CD4-positive, alpha-beta T cell treated with Interleukin-17A for 1 hour (primary cell): ENCODE data around the gene PPIL1.
"Not testable (repeated sequence)": the region's sequence is repeated elsewhere in the genome, so short reads cannot be mapped to it uniquely, and the experiment has no call there.

ENCODE experiments used
- DNase-seq: peaks from one replicate; pipeline ENCODE4 v3.0.0-alpha.2; 2020

The PPIL1 gene

DNA sequence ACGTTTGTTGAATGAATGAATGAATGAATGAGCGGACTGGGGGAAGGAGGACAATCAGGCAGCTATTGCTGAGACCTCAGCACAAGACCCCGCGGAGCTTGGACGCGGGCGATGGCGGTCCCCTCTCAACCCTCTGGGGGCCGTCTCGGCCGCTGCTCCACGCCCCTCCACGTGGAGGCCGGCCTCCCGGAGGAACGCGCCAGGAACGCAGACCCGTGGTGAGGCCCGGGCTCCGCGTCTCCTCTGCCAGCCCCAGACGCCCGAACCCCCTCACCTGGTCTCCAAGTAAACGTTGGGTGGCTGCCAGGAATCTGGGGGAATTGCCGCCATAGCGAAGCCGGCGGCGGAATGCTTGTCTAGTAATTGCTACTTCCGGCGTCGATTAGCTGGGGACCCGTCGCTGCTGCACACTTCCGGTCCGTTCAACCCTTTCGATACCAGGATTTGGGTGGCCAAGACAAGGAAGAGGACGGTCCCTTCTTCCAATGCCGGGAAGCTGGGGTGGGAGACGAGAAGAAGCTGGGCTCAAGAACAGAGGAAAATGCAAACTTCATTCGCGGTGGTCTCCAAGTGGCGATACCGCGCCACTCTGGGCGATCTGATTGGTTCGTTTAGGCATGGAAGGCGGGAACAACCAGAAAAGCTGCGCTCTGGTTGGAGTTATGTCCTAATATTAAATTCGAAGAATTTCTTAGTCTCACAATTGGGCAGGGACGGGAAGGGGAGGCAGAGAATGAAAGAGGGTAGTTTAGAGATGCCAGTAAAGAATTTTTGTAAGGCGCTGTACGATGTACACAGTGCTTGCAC is at the start of gene PPIL1:
Gene PPIL1, minus strand, starts transcription at position 361 of the 807 bp plus-strand sequence. Its CDS starts 31 bp downstream, at position 330.
- peak; percentile 91 for DNase-seq

DNA sequence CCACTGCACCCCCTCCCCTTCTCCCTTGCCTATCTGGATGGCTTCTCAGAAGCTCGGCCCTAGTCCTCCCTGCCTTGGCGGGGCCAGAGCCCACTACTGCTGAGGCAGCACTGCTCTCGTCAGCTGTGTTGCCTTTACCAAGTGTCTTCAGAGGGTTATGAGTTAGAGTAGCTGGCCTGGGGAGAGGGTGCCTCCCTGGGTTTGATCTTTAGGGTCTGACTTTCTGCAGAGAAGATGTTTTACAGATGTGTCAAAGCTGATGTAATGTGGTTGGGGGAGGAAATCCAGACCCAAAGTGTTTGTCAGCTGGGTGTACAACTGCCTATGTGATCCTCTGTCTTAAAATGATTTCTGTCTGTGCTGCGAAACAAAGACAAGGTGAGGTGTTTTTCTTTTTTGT is 49.5 kb upstream of the PPIL1 start:
- no peak for DNase-seq

DNA sequence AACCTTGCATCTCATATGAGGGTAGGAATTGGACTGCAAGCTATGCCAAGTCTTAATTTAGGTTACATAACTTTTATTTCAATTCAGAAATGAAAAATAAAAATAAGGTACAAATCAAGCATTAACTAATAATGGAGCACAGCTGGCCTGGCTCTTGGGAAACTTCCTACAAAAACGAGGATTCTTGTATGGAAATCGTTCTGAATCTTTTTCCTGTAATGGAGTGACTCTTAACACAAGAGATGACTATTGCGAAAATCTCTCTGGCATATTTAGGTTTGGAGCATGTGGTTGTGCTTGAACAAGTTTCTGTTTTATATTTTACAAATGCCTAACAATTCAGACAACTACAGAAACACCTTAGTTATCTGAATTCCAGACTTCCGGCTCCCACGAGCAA is 45.9 kb upstream of the PPIL1 start:
- no peak for DNase-seq

DNA sequence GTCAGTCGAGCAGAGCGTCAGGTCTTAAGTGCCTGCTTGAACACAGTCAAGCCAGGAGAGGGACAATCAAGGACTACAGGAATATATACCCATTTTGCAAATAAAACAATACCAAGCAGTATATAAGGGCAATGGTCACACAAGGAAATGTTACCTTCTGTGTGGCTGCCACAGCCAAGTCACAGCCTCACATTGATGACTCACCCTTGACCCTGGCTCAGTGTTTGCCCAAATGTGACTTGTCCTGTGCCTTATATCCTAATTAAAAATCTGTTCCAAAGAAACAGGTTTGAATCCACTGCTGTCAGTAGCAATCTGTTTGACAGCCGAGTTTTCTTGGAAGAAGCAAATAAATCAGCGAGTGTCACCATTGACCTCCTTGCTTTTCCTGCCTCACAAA is 45.4 kb upstream of the PPIL1 start:
- no peak for DNase-seq

- DNase-seq = no peak
These were observed 43.1 kb upstream of the PPIL1 start for GRCh38 chr6:36917541-36918193.

- no peak for DNase-seq
These were observed 41.5 kb upstream of the PPIL1 start for GRCh38 chr6:36916126-36916525.

- no peak for DNase-seq
These were observed 41.0 kb upstream of the PPIL1 start for GRCh38 chr6:36915599-36915998.

DNA sequence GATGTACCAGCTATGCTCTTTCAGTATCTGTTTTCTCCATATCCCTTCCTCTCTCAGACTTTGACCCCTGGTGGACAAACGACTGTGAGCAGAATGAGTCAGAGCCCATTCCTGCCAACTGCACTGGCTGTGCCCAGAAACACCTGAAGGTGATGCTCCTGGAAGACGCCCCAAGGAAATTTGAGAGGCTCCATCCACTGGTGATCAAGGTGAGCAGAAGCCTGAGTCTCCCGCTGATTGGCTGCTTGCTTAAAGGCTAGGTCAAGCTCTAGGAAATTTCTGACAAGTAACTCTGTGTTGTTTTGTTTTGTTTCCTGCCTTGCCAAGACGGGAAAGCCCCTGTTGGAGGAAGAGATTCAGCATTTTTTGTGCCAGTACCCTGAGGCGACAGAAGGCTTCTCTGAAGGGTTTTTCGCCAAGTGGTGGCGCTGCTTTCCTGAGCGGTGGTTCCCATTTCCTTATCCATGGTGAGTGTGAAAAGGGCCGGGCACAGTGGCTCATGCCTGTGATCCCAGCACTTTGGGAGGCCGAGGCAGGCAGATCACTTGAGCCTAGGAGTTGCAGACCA is 39.7 kb upstream of the PPIL1 start:
- peak; percentile 61 for DNase-seq

- DNase-seq = no peak
These were observed 38.5 kb upstream of the PPIL1 start for GRCh38 chr6:36913082-36913481.

DNA sequence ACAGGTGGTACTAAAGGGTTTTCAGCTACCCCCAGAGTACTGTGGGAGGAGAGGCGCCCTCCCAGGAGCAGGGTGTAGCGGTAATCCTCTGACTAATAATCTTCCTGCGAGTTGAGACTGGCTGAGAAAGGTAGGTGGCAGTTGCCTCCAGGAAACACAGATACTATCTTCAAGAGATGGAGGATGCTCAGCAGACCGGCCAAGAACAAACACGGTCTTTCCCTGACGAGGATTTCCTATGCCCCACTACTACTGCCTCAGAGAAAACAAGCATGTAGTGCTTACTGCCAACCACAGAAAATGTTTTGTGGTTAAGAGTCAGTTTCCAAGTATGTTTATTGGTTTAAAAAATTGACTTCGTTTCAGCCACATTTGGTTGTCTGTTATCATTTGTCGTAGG is 38.0 kb upstream of the PPIL1 start:
- peak; percentile 77 for DNase-seq

- DNase-seq = peak; percentile 41
These were observed 37.4 kb upstream of the PPIL1 start for GRCh38 chr6:36912030-36912454.

GRCh38 chr6:36908747-36909146 is 34.1 kb upstream of the PPIL1 start:
- DNase-seq = no peak

DNA sequence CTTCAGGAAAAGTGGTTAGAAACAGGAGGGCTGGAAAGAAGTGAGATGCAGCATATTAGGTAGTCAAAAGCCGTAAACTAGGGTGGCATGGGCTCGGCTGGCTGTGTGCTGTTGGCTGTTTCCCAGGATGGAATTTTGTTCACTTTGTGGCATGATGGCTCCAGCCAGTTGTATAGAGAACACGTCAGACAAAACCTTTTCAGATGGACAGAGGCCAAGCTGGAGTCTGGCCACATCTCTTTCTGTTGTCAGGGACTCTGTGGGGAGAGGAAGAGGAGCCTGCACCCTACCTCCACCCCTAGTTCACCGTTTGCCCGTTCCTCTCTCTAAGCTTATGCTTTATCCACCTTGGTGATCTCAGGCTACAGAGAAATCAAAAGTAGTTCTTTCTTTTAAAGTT is 33.2 kb upstream of the PPIL1 start:
- DNase-seq = no peak

DNA sequence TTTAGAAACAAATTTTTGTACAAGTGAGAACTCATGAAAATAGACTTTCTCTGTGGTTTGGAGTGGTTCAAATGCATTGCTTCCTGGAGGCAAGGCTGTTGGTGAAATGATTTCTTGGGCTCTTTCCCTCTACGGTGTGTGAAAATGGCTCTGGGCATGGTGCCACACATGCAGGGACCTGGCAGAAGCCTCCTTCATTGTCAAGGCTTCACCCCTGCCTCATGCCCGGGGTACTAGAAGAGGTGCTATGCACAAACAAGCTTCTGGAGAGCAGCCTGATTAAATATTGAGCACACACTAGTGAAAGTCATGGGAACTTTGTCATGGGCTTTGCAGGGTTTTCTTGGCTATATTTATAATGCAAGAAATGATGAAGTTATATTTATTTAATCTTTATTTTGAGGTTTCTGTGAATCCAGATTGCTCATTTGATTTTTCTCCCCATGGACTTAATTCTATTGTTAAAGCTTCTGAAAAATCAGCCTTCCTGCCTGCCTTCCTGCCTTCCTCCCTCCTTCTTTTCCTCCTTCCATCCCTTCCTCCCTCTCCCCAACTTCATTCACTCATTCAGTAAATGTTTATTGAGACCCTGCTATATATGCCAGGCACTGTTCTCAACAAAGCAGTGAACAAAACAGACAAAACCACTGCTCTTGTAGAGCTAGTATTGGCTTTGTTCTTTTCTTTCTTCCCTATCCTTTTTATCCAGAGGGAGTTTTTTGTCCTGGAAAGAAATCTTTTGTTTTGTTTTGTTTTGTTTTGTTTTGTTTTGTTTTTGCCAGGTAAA is 32.1 kb upstream of the PPIL1 start:
- no peak for DNase-seq

DNA sequence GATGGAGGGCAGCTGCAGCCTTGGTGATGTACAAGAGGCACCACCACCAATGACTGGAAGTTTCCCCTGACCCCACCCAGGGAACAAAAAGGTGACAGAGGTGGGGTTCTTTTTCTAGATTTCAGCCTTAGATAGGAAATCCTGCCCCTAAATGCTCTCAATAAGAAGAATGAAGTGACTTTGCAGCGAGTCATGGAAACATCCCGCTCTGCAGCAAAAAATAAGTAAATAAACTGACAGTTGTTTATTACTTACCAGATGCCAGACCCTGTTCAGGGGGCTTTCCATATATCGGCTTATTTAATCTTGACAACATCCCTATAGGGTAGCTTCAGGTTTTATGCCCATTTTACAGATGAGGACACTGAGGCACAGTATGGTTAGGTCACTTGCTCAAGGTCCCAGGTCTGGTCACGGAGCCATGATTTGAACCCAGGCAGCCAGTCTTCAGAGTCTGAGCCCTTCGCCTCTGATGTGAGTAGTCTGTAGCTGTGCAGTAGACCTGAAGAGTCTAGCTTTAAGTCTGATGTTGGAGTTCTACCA is 30.3 kb upstream of the PPIL1 start:
- DNase-seq = no peak

DNA sequence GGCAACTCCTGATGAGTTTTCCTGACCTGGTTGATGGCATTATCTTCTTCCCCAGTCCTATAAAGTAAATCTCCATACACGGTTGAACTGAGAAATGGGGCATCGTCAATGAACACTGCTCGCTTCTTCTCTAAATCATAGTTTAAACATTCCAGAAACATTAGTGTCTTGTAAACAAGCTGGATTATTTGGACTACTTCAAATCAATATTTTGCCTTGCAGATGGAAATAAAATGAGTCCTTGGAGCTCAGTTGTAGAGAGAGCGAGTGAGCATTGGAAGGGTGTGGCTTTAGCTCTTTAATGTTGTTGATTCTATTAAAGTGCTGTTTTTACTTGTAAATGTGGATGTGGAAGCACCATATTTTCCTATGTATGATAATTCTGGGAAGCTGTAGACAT is 29.5 kb upstream of the PPIL1 start:
- no peak for DNase-seq

DNA sequence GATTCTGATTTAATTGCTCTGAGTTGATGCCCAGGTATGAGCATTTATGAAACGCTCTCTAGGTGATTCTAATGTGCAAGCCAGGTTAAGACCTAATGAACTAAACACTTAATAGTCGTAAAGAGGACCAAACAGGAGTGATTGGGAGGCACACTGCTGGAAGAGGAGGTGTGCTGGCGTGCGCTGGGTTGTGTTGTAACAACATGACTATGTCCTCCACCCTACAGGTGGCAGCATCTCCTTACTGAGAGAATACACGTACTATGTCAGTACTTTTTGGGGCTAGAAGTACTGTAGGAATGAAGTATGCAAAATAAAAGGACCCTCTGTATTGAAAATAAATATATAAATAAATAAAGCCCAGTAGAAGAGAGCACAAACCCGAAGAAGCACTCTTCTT is 23.0 kb upstream of the PPIL1 start:
- DNase-seq = peak; percentile 32

DNA sequence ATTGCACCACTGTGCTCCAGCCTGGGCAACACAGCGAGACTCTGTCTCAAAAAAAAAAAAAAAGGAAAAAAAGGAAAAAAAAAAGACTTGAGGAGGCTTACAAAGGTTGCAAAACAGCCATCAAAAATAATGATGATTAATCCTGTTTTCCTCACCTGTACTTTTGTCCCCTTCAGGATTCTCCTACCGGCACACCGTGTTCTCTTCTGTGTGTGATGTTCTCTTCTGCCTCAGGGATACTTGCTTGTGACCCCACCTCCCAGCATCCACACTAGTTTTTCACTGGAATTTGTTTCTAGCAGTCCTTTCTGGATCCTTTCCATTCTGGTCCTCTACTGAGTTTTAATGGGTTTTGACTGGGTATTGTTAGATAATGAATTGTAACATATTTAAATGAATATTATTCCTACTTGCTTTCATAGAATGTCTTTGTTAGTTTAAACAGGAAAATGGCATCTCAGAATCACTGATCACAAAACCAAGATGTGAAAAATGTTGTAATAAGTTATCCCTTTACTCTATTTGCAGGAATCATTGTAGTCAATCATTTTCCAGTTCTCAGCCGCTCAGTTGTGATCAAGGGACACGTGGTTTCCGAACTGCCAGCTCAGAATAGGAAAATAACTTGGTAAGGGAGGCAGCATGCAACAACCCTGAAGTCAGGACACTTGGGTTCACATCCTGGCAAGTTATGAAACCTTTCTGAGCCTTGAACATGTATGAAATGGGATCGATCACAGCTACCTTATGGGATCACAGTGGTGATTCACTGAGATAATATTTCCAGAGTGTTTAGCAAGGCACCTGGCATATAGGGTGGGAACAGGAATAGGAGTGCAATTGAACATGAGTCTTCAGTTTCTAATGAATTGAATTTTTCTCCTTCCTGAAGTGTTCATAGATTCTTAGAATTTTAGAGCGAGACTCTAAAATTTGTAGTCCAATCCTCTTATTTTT is 19.7 kb upstream of the PPIL1 start:
- DNase-seq = no peak

DNA sequence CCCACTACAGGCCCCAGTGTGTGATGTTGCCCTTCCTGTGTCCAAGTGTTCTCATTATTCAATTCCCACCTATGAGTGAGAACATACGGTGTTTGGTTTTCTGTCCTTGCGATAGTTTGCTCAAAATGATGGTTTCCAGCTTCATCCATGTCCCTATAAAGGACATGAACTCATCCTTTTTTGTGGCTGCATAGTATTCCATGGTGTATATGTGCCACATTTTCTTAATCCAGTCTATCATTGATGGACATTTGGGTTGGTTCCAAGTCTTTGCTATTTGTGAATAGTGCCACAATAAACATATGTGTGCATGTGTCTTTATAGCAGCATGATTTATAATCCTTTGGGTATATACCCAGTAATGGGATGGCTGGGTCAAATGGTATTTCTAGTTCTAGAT is 16.6 kb upstream of the PPIL1 start:
- not testable (repeated sequence) for DNase-seq

GRCh38 chr6:36890112-36890663 is 15.6 kb upstream of the PPIL1 start:
- DNase-seq = no peak

GRCh38 chr6:36888654-36889481 is 14.3 kb upstream of the PPIL1 start:
- no peak for DNase-seq
